NCI-H2029 (cell line): ENCODE data around the gene LAMA5.
"Not testable (repeated sequence)": the region's sequence is repeated elsewhere in the genome, so short reads cannot be mapped to it uniquely, and the experiment has no call there.

Source experiments
- DNase-seq: peaks from one replicate; lab custom pipeline; 2025; lab: John Stamatoyannopoulos, UW

LAMA5 gene

GRCh38 chr20:62390317-62391164, 23.4 kb upstream of the LAMA5 start:
- DNase-seq, result no peak

- no peak for DNase-seq
These were observed 22.5 kb upstream of the LAMA5 start for GRCh38 chr20:62389601-62390087.

- no peak for DNase-seq
These were observed 21.9 kb upstream of the LAMA5 start for GRCh38 chr20:62388839-62389600.

GRCh38 chr20:62387933-62388635, 21.0 kb upstream of the LAMA5 start:
- no peak for DNase-seq

- no peak for DNase-seq
These were observed 20.3 kb upstream of the LAMA5 start for GRCh38 chr20:62387219-62387913.

GRCh38 chr20:62386383-62387218, 19.5 kb upstream of the LAMA5 start, which contains the start of gene RPS21:
Gene RPS21, plus strand, starts transcription at chr20:62387103. Its CDS starts 236 bp downstream, at chr20:62387339.
- peak; percentile 85 for DNase-seq

GRCh38 chr20:62382306-62383198, 15.4 kb upstream of the LAMA5 start:
- DNase-seq, result peak; percentile 80

GRCh38 chr20:62381842-62382241, 14.7 kb upstream of the LAMA5 start:
- DNase-seq, result no peak

GRCh38 chr20:62381202-62381797, 14.2 kb upstream of the LAMA5 start:
- no peak for DNase-seq

- no peak for DNase-seq
These were observed 11.1 kb upstream of the LAMA5 start for GRCh38 chr20:62378215-62378614.

- no peak for DNase-seq
These were observed 10.6 kb upstream of the LAMA5 start for GRCh38 chr20:62377615-62378178.

GRCh38 chr20:62377064-62377461, 10.0 kb upstream of the LAMA5 start:
- no peak for DNase-seq

GRCh38 chr20:62376112-62377063, 9.3 kb upstream of the LAMA5 start:
- no peak for DNase-seq

- DNase-seq, result no peak
These were observed 7.4 kb upstream of the LAMA5 start for GRCh38 chr20:62374331-62375152.

- DNase-seq, result not testable (repeated sequence)
These were observed 6.6 kb upstream of the LAMA5 start for GRCh38 chr20:62373631-62374179.
